HepG2 (cell line): ENCODE data around the gene FFAR4. TPM values are rescaled to one million over a fixed set of nuclear protein-coding genes. Genes with fewer than 3 reads are reported as not detected.

Experiments
- ATF2 ChIP-seq: sonication (generic); formaldehyde crosslinking; IDR thresholded peaks from 2 replicates; pipeline ENCODE4 v1.4.0; 2020; ENCODE audit warnings: missing genetic modification reagents
- BHLHE40 ChIP-seq: IDR thresholded peaks from 2 replicates; pipeline ENCODE4 v1.6.1; 2011; ENCODE audit warnings: low read length, improper control_type of control experiment
- ESRRA ChIP-seq: sonication (generic); formaldehyde crosslinking; IDR thresholded peaks from 2 replicates; pipeline ENCODE4 v1.5.1; 2020; ENCODE audit warnings: mild to moderate bottlenecking, low read depth, missing genetic modification reagents
- FOXK1 ChIP-seq: sonication (generic); formaldehyde crosslinking; IDR thresholded peaks from 2 replicates; pipeline ENCODE4 v1.4.0; 2020; ENCODE audit warnings: low read depth, missing genetic modification reagents, borderline replicate concordance
- HNF1A ChIP-seq, 2 experiments: sonication (generic) in 1 of 2; formaldehyde crosslinking in 1 of 2; IDR thresholded peaks; 2 replicates each; pipeline versions ENCODE4 v1.4.0 to v1.6.1; 2016 to 2020; ENCODE audit warnings: borderline replicate concordance in 1 of 2, low read depth in 1 of 2, mild to moderate bottlenecking in 1 of 2, missing genetic modification reagents in 1 of 2
- KMT2B ChIP-seq: IDR thresholded peaks from 2 replicates; pipeline ENCODE4 v1.6.1; 2016; ENCODE audit warnings: missing genetic modification reagents, missing compliant biosample characterization
- MTA1 ChIP-seq: sonication (generic); formaldehyde crosslinking; IDR thresholded peaks from 2 replicates; pipeline ENCODE4 v1.4.0; 2020; ENCODE audit warnings: missing genetic modification reagents, mild to moderate bottlenecking, borderline replicate concordance
- MXD3 ChIP-seq: IDR thresholded peaks from 2 replicates; pipeline ENCODE4 v1.6.1; 2016; ENCODE audit warnings: mild to moderate bottlenecking, missing biosample characterization, missing genetic modification reagents
- RORA ChIP-seq: sonication (generic); formaldehyde crosslinking; IDR thresholded peaks from 2 replicates; pipeline ENCODE4 v1.5.0; 2020; ENCODE audit warnings: mild to moderate bottlenecking, missing genetic modification reagents, moderate library complexity
- SP2 ChIP-seq: sonication (generic); formaldehyde crosslinking; IDR thresholded peaks from 2 replicates; pipeline ENCODE4 v1.5.1; 2020; ENCODE audit warnings: mild to moderate bottlenecking, missing genetic modification reagents
- ZNF17 ChIP-seq: sonication (generic); formaldehyde crosslinking; IDR thresholded peaks from 2 replicates; pipeline ENCODE4 v1.5.0; 2020; ENCODE audit warnings: mild to moderate bottlenecking, missing genetic modification reagents
- ZNF230 ChIP-seq: sonication (generic); formaldehyde crosslinking; IDR thresholded peaks from 2 replicates; pipeline ENCODE4 v1.4.0; 2020; ENCODE audit warnings: mild to moderate bottlenecking, missing genetic modification reagents
- ZNF367 ChIP-seq: sonication (generic); formaldehyde crosslinking; IDR thresholded peaks from 2 replicates; pipeline ENCODE4 v1.4.0; 2020; ENCODE audit warnings: missing genetic modification reagents, borderline replicate concordance
- ZNF549 ChIP-seq: sonication (generic); formaldehyde crosslinking; IDR thresholded peaks from 2 replicates; pipeline ENCODE4 v1.5.0; 2020; ENCODE audit warnings: missing genetic modification reagents
- ZNF572 ChIP-seq: sonication (generic); formaldehyde crosslinking; IDR thresholded peaks from 2 replicates; pipeline ENCODE4 v1.5.1; 2020; ENCODE audit warnings: mild to moderate bottlenecking, missing genetic modification reagents
- ZNF713 ChIP-seq: sonication (generic); formaldehyde crosslinking; IDR thresholded peaks from 2 replicates; pipeline ENCODE4 v1.4.0; 2020; ENCODE audit warnings: mild to moderate bottlenecking, missing genetic modification reagents
- polyA plus RNA-seq, 8 experiments: library from polyadenylated mRNA; depleted of rRNA in 3 of 8; stranded (reverse) in 7 of 8; unstranded in 1 of 8; fragments of >200 nt; fragmentation: Illumina TruSeq in 4 of 8; extraction: Trizol in 4 of 8; gene quantifications; 2 replicates each; pipeline versions ENCODE4 v1.2.1 to v1.2.3, GENCODE V29; 2011 to 2016; ENCODE audit warnings: low read depth in 4 of 8, missing spikeins in 1 of 8, mixed read lengths in 1 of 8; ENCODE audit not compliant: insufficient read depth in 1 of 8
- total RNA-seq, 5 experiments: library from RNA; depleted of rRNA; stranded (reverse); fragments of >200 nt; fragmentation: Illumina TruSeq; extraction: Trizol; gene quantifications; 2 replicates each; pipeline ENCODE4 v1.2.3, GENCODE V29; 2016; ENCODE audit warnings: low read depth in 1 of 5
- TF ChIP-seq, protein P1 (sequence below): sonication (generic); formaldehyde crosslinking; IDR thresholded peaks from 2 replicates; pipeline ENCODE4 v1.8.0; 2022; ENCODE audit warnings: mild to moderate bottlenecking, missing genetic modification reagents; ENCODE audit not compliant: insufficient replicate concordance
- TF ChIP-seq, protein P2 (sequence below): sonication (generic); formaldehyde crosslinking; IDR thresholded peaks from 2 replicates; pipeline ENCODE4 v1.4.0; 2020; ENCODE audit warnings: mild to moderate bottlenecking, missing genetic modification reagents

The FFAR4 gene
- total and polyA plus RNA-seq, 2 of the 13 experiments (the other 11 are each of a cell fraction or from before 2014, with no cell fraction given): 0.09 TPM; not detected in 1

- TF ChIP-seq ESRRA (CRISPR knock-in tag): peak; percentile 73; the same call in 1 of the 2 replicates
- TF ChIP-seq SP2 (CRISPR knock-in tag): no peak
- peak; percentile 85 for TF ChIP-seq BHLHE40
- peak; percentile 66; the same call in 1 of the 2 replicates for TF ChIP-seq MXD3 (CRISPR knock-in tag)
- TF ChIP-seq ZNF230 (CRISPR knock-in tag): no peak
- TF ChIP-seq, protein P1, sequence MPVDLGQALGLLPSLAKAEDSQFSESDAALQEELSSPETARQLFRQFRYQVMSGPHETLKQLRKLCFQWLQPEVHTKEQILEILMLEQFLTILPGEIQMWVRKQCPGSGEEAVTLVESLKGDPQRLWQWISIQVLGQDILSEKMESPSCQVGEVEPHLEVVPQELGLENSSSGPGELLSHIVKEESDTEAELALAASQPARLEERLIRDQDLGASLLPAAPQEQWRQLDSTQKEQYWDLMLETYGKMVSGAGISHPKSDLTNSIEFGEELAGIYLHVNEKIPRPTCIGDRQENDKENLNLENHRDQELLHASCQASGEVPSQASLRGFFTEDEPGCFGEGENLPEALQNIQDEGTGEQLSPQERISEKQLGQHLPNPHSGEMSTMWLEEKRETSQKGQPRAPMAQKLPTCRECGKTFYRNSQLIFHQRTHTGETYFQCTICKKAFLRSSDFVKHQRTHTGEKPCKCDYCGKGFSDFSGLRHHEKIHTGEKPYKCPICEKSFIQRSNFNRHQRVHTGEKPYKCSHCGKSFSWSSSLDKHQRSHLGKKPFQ (CRISPR knock-in tag): peak; percentile 76
- peak; percentile 77; the same call in 1 of the 2 replicates for TF ChIP-seq MTA1
- TF ChIP-seq RORA: no peak
- TF ChIP-seq, protein P2, sequence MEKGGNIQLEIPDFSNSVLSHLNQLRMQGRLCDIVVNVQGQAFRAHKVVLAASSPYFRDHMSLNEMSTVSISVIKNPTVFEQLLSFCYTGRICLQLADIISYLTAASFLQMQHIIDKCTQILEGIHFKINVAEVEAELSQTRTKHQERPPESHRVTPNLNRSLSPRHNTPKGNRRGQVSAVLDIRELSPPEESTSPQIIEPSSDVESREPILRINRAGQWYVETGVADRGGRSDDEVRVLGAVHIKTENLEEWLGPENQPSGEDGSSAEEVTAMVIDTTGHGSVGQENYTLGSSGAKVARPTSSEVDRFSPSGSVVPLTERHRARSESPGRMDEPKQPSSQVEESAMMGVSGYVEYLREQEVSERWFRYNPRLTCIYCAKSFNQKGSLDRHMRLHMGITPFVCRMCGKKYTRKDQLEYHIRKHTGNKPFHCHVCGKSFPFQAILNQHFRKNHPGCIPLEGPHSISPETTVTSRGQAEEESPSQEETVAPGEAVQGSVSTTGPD (CRISPR knock-in tag): no peak
- no peak for TF ChIP-seq ZNF17
- TF ChIP-seq ZNF713 (CRISPR knock-in tag): no peak
- peak; percentile 37; the same call in 1 of the 2 replicates for TF ChIP-seq HNF1A (IDR thresholded peaks at IDR 0.05; ENCODE audit: low read depth)
- TF ChIP-seq HNF1A (CRISPR knock-in tag; IDR thresholded peaks at IDR 0.05; ENCODE audit: borderline replicate concordance): peak; percentile 72
- TF ChIP-seq FOXK1: no peak
- peak; percentile 63; the same call in 1 of the 2 replicates for TF ChIP-seq KMT2B (CRISPR knock-in tag)
- no peak for TF ChIP-seq ZNF367 (CRISPR knock-in tag)
- 0 out of 2 replicates have a peak, but pooled peaks have one; percentile 45 for TF ChIP-seq ATF2 (CRISPR knock-in tag)
- TF ChIP-seq ZNF549 (CRISPR knock-in tag): no peak
- no peak for TF ChIP-seq ZNF572
Observed at GRCh38 chr10:93601146-93601773, 34.8 kb downstream of the FFAR4 start, which contains the start of gene RBP4 (continued).
